GM19099 (cell line): ENCODE measurements around the gene NFE2L3.
A peak's percentile ranks its signal among the peaks of the same experiment; 100 is the strongest.

Experiments used
- POLR2A ChIP-seq: IDR thresholded peaks from 3 replicates; pipeline ENCODE4 v1.6.1; 2011; ENCODE audit warnings: low read depth; ENCODE audit not compliant: insufficient read length; ENCODE audit errors: extremely low read depth

Gene NFE2L3

GRCh38 chr7:26191974-26192479 is 40.0 kb downstream of the NFE2L3 start:
- no peak for TF ChIP-seq POLR2A

- TF ChIP-seq POLR2A = no peak
Measured at GRCh38 chr7:26192485-26193087, 40.6 kb downstream of the NFE2L3 start.

GRCh38 chr7:26193432-26194207 is 41.6 kb downstream of the NFE2L3 start:
- no peak for TF ChIP-seq POLR2A

GRCh38 chr7:26195182-26195581 is 43.2 kb downstream of the NFE2L3 start:
- TF ChIP-seq POLR2A = no peak

GRCh38 chr7:26195867-26196657 is 44.1 kb downstream of the NFE2L3 start:
- peak; percentile 29 for TF ChIP-seq POLR2A

- peak; percentile 31 for TF ChIP-seq POLR2A
Measured at GRCh38 chr7:26197153-26198115, 45.4 kb downstream of the NFE2L3 start.

GRCh38 chr7:26198133-26198780 is 46.3 kb downstream of the NFE2L3 start:
- TF ChIP-seq POLR2A = no peak

- TF ChIP-seq POLR2A = no peak
Measured at GRCh38 chr7:26198781-26199169, 46.8 kb downstream of the NFE2L3 start.

- no peak for TF ChIP-seq POLR2A
Measured at GRCh38 chr7:26199301-26200037, 47.5 kb downstream of the NFE2L3 start.

- no peak for TF ChIP-seq POLR2A
Measured at GRCh38 chr7:26200038-26200443, 48.0 kb downstream of the NFE2L3 start.

- TF ChIP-seq POLR2A = peak; percentile 100
Measured at GRCh38 chr7:26200444-26201246, 48.6 kb downstream of the NFE2L3 start, which contains the start of gene HNRNPA2B1. Gene HNRNPA2B1 (minus strand): TSS chr7:26200746. CDS start chr7:26200577, 169 bp downstream.

- TF ChIP-seq POLR2A = peak; percentile 88
Measured at GRCh38 chr7:26201247-26202018, 49.4 kb downstream of the NFE2L3 start, which contains the start of gene CBX3. Gene CBX3 (plus strand): TSS chr7:26201745. CDS start chr7:26202999, 1,254 bp downstream.
